GM18909 (cell line): ENCODE measurements around the gene ADAP1.
"Not testable (repeated sequence)": the region's sequence is repeated elsewhere in the genome, so short reads cannot be mapped to it uniquely, and the experiment has no call there.

Source experiments
- ATAC-seq: cut with Tn5 transposase; IDR thresholded peaks from one replicate; pipeline ENCODE4 v1.9.1; 2021; ENCODE audit warnings: mild to moderate bottlenecking; ENCODE audit not compliant: unreplicated experiment, poor library complexity

ADAP1 gene, protein sequence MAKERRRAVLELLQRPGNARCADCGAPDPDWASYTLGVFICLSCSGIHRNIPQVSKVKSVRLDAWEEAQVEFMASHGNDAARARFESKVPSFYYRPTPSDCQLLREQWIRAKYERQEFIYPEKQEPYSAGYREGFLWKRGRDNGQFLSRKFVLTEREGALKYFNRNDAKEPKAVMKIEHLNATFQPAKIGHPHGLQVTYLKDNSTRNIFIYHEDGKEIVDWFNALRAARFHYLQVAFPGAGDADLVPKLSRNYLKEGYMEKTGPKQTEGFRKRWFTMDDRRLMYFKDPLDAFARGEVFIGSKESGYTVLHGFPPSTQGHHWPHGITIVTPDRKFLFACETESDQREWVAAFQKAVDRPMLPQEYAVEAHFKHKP

DNA sequence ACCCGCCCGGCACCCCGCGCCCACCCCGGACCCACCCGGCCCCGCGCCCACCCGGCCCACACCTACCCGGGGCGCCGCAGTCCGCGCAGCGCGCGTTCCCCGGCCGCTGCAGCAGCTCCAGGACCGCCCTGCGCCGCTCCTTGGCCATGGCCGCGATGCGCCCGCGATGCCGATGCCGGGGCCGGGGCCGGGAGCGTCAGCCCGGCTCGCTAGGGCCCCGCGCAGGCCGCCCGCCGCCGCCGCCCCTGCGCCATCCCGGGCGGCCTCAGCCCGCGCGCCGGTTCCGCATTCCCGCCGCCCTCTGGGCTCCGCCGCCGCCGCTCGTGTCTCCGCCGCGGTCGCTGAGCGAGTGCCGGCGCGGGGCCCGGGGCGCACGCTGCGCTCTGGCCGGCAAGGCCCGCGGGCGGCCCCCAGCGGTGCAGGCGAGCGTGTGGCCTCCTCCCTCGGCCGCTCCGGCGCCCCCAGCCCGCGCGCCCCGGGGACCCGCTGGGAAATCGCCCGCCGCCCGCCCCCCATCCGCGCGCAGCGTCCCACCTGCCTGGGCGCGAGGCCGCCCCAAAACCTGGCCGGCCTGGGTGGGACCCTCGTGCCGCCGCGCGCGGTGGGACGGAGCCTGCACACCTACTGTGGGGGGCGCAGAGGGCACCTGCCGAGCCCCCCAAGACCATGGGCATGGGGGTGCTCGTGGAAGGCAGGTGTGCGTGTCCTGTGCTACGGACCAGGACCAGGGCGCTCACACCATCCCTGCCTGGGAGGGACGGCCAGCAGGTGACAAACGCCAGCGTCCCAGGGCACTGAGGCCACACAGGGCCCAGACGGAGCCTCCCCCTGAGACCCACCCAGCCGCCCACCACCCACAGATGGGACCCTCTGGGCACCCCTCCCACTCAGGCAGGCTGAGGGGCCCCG, at the start of gene ADAP1:
ADAP1 (minus strand) TSS at position 351 of the 909 bp plus-strand sequence; CDS start at position 148, 203 bp downstream.
- peak; percentile 63 for ATAC-seq

DNA sequence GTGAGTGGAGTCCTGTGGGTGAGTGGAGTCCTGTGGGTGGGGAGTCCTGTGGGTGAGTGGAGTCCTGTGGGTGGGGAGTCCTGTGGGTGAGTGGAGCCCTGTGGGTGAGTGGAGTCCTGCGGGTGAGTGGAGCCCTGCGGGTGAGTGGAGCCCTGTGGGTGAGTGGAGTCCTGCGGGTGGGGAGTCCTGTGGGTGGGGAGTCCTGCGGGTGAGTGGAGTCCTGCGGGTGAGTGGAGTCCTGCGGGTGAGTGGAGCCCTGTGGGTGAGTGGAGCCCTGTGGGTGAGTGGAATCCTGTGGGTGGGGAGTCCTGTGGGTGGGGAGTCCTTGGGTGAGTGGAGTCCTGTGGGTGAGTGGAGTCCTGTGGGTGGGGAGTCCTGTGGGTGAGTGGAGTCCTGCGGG, 48.0 kb upstream of the ADAP1 start:
- not testable (repeated sequence) for ATAC-seq

DNA sequence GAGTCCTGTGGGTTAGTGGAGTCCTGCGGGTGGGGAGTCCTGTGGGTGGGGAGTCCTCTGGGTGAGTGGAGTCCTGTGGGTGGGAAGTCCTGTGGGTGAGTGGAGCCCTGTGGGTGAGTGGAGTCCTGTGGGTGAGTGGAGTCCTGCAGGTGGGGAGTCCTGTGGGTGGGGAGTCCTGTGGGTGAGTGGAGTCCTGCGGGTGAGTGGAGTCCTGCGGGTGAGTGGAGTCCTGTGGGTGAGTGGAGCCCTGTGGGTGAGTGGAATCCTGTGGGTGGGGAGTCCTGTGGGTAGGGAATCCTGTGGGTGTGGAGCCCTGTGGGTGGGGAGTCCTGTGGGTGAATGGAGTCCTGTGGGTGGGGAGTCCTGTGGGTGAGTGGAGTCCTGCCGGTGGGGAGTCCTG, 47.5 kb upstream of the ADAP1 start:
- ATAC-seq, result not testable (repeated sequence)

DNA sequence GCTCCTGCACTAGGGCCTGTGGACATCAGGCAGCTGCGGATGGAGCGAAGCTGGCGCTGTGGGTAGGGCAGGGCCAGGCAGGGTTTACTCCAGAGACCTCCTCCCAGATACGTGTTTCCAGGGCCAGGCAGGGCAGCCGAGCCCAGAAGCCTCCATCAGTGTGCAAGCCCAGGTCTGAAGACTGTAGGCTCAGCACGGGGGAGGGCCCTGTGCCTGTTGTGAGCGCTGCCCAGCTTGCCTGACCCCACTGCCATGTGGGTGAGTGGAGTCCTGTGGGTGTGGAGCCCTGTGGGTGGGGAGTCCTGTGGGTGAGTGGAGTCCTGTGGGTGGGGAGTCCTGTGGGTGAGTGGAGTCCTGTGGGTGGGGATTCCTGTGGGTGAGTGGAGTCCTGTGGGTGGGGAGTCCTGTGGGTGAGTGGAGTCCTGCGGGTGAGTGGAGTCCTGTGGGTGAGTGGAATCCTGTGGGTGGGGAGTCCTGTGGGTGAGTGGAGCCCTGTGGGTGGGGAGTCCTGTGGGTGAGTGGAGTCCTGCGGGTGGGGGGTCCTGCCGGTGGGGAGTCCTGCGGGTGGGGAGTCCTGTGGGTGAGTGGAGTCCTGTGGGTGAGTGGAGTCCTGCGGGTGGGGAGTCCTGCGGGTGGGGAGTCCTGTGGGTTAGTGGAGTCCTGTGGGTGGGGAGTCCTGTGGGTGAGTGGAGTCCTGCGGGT, 46.7 kb upstream of the ADAP1 start:
- ATAC-seq, result not testable (repeated sequence)

DNA sequence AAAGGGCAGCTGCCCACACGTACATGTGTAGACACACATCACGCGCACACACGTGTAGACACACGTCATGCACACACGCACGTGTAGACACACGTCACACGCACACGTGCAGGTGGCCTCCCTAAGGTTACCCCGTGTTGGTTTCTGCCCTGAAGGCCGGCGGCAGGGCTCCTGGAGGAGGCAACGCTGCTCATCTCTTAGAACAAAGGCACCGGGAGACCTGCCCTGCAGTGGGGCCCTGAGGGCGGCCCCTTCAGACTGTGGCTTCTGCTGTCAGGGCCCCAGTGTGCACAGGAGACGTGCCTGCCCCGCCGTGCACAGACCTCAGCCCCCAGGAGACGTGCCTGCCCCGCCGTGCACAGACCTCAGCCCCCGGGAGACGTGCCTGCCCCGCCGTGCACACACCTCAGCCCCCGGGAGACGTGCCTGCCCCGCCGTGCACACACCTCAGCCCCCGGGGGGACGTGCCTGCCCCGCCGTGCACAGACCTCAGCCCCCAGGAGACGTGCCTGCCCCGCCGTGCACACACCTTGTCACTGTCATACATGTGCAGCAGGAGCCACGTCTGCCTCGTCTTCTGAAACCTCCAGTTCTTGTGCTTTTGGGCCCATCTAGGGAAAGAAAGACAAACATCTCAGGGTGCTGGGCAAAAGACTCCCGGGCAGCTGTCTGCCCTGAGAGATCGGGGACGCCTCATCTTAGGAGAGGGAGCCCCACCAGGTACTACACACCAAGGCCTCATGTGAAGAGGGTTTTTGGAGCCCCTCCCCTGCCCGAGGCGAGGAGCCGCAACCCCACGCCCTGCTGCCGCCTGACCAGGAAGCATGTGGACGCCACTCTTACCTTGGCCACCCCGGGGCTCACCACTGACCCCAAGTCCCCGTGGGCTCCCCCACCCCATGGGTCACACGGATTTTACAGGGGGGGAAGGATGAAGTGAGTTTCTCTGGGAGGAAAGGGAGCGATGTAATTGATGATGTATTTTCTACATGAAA, 45.8 kb upstream of the ADAP1 start:
- ATAC-seq, result peak; percentile 63

DNA sequence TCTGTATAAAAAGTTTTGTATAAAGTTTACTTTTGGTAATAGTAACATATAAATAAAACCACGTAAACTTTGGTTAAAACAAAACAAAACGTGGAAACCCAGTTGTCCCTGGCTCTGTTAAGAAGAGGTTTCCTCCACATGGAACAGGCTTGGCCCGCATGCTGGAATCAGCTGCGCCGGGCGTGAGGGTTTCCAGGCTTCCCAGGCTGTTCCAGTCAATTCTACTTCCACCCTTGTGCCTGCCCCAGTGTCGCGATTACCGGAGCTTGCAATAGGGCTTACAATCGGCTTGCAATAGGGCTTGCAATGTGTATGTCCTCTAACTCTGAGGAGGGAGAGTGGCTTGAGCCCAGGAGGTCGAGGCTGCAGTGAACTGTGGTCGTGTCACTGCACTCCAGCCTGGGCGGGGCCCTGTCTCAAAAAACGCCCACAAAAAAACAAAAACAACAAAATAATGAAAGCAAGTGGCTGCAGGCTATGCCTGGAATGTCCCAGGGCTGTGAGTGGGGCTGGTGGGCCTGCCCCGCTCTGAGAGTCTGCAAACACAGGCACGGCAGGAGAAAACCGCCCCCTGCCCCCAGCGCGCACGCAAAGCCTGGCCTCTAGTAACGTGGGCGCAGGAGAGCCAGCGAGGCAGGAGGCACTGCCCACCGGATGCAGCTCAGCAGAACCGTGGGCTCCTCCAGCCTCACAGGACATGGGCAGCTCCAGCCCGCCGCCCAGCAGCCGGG, 44.8 kb upstream of the ADAP1 start:
- no peak for ATAC-seq

DNA sequence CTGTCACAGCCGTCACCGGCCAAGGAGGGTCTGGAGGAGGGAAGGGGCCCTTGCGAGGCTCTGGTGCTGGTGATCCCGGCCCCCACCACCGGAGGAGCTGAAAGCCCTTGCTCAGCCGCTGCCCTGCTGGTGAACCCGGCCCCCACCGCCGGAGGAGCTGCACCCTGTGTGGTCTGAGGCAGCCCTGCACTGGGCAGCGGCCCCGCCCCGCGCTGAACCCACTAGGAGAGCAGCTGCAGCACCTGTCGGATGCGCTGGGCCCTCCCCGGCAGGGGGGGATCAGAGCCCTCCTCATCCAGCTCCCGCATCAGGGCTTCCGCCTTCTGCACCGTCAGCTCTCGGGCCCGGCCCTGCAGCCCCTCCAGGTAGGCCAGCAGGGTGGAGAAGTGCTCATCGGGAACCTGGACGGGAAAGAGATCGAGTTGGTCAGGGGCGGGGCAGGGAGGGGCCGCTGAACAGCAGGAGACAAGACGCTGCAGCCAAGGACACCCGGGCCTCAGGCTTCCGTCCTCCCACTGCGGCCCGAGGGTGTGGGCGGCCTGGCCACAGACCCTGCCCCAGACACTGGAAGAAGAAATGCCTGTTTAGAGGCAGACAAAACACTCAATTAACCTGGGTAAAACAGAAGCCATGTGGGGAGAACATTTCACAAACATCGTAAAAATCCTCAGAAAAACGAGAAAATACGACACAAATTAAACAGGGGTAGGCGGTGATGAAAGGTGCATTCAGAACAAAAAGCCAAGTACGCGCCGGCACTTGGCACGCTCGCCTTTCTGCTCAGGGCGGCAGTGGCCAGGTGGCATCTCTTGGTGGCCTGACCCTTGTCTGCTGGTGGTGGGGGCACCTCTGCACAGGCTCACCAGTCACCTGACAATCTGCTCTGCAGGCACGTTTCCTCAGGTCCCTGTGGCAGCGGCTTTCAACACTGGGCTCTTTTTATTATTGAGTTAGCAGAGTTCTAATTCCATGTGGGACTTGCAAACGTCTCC, 43.2 kb upstream of the ADAP1 start:
- ATAC-seq, result no peak

DNA sequence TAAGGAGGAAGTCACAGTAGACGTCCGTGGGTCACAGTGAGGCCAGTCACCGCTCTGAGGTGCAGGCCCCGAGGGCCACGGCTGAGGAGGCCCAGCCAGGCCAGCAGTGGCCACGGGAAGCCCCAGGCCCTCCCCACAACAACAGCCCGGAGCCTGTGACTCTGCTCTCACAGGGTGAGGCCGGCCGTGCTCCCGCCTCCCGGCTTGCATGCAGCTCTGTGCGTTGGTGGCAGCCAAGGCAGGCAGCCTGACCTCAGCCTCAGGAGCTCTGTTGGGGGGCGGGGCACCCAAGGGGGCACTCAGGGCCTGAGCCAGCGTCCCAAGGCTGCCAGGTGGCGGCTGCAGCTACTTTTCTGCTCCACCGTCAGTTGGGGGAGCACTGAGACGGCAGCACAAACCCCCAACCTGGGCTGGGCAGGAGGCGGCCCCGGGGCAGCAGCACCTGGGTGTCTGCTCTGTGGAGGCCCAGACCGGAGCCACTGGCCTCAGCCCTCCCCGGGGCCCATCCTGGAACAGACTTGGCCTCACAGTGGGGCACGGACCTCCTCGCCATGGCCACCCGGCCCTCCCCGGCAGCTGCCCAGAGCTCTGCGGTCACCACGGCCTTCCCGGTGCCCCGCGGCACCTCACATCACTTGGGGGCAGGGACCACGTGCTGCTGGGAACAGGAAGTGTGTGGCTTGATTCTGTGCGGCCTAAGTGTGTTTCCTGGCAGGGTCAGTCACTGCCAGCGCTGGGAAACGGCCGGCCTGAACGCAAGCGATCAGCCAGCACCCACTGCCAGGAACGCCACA, 41.8 kb upstream of the ADAP1 start:
- no peak for ATAC-seq

DNA sequence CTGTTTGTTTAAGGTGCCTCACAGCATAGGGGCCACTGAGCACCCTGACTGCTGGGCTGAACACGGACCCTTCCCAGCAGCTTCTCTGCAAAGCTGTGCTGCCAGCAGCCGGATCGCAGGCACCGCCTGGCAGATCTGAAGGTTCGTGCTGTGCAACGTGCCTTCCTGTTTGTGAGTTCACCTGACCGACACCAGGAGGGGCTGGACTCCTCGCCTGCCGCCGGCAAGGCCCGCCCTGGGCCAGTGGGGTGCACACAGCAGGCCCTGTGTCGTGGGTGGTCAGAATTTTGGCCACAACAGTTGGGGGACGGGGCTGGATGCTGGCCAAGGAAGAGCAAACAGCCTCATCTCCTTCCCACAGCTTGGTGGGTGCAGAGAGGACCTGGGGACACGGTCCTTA, 41.1 kb upstream of the ADAP1 start:
- no peak for ATAC-seq

DNA sequence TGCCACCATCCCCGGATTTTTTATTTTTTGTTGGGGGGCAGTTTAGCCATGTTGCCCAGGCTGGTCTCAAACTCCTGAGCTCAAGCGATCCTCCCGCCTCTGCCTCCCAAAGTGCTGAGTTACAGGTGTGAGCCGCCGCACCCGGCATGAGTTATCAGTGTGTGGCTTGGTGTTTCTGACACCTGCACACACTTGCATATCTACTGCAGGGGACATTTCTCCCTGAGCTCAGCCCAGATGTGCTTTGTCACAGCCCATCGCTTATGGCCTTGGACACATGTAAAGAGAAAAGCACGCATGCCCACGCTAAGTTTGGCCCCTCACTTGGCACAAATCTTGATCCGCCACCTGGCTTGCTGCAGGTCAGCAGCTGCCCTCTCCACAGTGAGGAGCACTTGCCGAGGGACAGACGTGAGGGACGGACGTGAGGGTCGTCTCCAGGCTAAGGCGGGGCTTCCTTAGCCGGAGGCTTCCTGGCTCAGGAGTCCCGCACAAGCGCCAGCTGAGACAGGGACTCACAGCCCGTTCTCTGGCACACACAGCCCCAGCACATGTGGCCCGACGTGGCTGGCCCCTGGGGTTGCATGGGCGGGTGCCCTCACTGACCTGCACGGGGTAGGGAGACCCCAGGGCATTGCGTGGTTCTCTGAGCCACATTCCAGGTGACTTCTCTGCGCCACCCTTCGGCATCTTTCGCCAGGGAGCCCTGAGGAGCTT, 40.3 kb upstream of the ADAP1 start:
- no peak for ATAC-seq

DNA sequence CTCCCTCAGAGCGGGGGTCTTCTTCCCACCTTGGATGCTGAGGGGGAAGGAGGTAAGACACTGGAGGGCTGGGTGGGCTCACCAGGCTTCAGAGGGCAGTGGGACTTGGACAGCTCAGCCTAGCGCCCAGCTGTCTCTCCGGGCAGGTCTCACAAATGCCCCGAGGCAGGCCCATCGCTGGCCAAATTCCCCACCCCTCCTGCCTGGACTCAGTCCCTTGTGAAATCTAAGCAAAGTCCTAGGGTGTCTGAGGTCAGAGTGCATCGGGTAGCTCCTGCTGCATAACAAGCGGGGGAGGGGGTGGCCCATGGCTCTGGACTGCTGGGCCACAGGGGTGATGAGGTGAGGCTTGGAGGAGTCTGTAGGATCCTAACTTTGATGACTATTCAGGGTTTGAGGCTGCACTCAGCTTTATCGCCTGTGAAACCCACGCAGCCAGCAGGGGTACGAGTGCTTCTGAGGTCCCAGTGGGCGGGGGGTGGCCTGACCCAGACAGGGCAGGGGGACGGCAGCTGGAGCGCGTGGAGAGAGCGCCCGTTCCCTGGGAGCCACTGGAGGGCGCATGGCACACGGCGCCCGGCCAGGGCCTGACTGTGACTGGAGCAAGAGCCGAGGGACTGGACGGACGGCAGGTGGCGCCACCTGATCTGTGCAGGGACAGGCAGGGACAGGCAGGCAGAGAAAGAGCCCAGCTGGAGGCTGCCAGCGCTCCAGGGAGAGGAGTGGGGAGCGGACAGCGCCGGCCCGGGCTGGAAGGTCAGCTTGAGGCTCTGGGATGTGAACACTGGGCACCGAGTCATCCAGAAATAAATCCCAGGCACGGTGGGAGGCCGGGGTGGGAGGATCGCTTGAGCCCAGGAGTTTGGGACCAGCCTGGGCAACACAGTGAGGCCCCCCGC, 38.5 kb upstream of the ADAP1 start:
- peak; percentile 86 for ATAC-seq

DNA sequence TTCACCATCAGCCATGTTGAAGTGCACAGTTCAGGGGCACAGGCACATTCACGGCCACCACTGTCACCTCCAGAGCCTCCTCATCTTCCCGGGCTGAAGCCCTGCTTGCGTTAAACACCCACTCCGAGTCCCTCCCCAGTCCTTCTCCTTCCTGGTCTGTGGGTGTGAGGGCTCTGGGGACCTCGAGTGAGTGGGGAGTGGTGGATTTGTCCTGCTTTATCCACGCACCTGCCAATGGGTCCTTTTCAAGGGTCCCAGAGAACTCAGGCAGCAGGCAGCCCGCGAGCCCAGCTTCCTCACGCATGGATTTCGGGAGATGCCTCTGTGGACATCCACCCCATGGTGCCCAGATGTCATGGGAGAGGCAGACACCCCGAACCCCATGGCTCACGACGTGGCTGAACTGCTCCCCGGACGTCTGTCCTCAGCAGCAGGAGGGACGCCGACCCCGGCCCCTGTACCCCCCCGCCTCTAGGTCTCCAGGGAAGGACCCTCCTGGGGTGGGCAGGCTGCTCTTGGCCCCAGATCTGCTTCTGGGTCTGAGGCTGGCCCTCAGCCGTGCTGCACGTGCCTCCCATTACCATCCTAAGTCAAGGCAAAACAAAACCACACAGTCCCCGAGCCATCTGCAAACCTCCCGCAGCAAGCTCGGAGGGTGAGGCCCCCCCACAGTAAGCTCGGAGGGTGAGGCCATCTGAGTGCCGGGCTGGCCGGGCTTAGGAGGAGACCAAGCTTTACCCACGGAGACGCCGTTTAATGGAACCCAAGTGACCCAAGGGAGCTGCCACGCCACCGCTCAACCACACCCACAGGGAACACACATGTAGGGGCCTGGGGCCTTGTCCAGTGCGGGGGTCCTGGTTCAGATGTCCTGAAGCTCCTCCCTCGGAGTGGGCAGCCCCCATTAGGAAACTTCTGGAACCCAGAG, 37.5 kb upstream of the ADAP1 start:
- no peak for ATAC-seq

DNA sequence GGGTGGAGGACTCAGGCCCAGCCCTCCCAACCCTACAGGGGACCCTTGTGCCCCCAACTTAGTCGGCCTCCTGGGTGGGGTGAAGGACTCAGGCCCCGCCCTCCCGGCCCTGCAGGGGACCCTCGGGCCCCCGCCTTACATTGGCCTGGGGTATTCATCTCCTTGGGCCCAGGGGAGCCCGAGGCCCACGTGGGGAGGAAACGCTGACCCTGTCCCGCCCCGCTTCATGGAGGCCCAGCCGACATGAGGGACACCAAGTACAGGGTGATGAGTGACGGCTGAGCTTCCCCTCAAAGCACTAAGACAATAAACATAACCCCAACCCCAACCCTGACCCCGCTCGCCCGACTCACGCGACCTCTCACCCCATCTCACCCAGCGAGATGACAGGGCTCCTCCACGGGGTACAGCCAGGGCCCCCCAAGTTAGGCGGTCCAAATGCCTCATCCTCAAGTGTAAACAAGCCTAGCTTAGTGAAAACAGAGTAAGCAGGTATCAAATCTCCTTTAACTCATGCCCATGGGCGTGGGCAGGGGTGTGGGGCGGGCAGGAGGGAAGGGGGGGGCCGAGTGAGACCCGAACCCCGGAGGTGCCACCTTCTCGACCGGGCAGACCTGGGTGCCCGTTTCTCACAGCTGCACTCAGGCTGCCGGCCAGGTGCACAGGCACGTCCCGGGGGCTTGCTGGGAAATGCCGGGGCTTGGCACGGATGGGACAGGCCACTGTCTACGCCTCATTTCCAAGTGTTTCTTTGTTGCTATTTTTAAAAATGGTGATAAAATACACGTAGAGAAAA, 36.7 kb upstream of the ADAP1 start:
- ATAC-seq, result no peak
